HG03521 (cell line): ENCODE measurements around the gene HS1BP3.

Experiments
- ATAC-seq: cut with Tn5 transposase; IDR thresholded peaks from one replicate; pipeline ENCODE4 v1.9.1; 2021; ENCODE audit warnings: mild to moderate bottlenecking, moderate library complexity; ENCODE audit not compliant: unreplicated experiment

The HS1BP3 gene

DNA sequence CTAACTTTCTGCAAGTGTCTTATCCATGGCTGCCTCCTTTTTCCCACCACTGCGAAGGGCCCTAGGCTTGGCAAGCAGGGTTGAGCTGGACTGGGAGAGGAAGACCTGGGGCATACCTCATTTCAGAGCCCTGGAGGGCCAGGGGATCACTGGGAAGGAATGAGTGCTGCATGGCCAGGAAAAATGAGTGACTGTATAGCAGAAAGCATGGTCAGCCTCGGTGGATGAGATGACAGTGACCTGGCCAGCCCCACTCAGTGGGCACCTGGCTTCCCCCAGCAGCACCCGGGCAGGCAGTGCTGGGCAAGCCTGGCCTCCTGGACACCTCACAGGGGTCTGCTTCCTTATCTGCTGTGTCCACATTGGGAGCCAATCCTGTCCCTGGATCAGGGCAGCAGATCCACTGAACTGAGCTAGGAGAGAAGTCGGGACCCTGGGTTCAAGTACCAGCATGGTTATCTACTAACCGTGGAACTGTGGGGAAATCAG lies 76.4 kb downstream of the HS1BP3 start:
- no peak for ATAC-seq

DNA sequence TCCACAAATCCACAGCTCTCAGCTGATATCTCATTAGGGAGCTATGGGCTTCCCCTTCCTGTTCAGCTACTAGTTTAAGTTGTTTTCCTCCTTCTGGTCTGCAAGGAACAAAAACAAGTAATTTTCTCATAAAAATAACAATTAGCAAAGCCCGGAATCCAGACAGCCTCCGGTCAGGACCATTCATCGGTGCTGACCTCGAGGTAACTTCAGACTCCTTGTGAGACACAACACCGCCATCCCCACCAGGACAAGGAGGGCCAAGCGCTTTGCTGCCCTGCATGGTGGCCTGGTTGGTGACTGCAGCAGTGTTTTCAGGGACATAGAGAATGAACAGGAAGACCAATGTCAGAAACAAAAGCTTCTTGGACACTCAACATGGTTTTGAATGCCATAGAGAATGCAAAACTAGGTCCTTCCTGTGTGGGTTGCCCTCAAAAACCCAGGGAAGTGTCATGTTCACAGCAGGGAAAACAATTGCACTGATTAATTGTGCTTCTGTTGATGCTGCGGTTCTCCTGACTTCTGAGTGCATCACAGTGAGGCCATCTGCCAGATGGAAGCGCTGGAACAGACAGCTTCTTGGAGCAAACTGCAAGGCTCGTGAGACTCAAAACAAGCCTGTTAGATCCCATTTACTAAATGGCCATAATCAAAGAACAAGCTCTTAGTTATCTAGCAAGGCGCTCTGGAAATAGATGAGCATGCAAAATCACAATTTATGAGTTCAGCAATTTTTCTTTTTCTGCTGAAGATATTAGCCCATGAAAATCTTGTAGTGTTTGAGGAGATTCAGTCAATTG lies 77.1 kb downstream of the HS1BP3 start:
- no peak for ATAC-seq

DNA sequence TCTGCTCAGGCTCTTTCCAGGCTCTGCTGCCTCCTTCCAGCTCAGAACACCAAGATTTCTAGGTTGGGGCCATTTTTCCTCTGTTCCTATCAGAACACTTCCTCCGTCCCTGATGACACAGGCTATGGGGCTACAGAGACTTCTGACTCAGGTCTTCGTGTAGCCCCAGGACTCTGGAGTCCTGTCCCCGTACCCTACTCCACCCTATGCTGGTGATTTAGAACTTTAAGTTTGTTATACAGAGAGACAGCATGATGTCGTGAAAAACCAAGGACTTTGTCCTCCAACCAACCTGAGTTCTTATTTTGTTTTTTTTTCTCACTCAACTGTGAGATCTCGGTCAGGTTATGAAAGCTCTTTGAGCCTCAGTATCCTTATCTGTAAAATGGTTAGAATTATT lies 78.7 kb downstream of the HS1BP3 start:
- no peak for ATAC-seq

DNA sequence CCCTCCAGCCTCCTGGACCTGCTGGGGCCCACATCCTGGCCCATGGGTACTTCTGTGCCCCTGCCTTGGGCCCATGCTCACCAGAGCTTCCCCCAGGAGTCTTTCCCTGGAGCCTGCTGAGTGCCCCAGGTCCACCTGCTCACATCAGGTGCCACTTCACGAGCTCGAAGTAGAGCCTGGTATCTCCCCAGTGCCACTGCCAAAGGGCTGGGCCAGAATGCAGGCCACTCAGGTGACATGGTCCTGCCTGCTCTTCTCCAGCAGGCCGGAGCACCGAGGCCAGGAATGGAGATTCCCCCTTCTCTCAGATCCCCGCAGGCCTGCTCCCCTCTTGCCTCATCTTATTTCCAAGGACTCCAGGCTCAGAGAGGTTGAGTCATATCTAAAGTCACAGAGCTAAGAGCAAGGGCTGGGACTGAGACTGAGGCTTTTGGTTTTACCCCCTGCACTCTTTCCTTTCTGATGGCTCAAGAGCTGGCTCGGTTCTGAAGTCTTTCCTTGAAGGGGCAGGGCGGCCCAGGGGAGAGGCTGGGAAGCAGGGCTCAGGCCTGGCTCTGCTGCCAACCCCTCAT lies 79.2 kb downstream of the HS1BP3 start:
- ATAC-seq = no peak

DNA sequence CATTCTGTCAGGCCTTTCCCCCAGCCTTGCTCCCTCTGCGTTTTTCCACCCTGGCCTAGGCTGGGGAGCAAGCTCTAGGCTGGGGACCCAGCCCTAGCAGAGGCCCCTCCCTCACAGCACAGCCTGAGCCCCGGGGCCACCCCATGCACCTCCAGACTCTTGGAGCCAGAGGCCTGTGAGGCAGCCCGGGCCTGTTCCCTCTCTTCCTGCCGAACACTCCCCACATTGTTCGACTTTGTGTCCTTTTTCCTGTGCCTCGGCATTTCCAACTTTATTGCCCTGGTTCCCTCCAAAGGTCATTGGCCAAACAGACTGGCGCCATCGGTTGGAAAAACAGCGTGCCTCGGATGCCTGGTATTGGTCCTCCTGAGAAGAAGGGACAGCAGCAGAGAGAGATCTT lies 79.7 kb downstream of the HS1BP3 start:
- no peak for ATAC-seq

DNA sequence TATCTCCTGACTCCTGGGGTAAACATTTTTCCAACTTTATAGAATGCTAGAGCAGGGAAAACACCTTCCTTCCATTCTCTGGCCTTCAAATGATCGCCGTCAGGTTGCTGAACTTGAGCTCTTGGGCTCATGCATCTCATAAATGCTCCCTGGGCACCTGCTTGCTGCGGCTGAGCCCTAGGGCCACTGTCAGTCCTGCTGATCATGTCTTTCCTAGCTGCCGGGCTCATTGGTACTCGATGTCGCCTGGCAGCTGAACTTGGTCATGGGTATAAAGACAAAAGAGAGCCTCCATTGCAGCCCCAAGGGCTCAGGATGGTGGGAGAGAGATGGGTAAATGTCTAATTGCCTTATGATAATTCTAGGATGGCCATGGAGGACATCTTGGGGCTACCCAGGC lies 80.6 kb downstream of the HS1BP3 start:
- no peak for ATAC-seq

DNA sequence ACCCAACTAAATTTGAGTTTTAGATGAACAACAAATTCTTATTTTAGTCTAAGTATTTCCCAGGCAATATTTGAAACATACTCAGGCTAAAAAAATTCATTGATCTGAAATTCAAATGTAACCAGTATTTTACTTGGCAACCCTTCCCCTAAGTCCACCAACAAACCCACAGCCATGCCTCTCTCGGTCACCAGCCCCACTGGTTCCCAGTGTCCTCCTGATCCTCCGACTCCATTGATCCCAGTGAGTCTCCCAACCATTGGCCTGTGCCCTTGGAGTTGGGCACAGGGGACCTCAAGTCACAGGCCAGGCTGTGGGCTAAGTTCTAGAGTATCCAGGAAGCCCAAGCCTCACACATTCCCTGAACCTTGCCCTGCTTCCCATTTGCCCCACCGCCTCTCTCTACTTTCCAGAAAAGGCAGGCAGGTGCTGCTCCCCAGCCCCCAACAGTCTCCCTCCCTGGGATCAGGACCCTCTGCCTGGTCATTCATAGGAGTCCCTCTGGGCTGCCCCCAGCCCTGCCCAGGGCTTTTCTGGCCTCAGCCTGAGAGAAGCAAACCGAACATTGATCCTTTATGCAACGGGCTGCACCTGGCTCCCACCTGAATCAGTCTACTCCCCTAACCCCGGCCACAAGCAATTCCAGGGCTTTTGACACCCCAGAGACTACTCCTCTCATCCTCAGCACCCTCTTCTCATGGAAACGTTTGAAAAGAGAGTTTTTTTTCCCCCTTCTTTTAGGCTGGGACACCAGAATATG lies 81.3 kb downstream of the HS1BP3 start:
- no peak for ATAC-seq

DNA sequence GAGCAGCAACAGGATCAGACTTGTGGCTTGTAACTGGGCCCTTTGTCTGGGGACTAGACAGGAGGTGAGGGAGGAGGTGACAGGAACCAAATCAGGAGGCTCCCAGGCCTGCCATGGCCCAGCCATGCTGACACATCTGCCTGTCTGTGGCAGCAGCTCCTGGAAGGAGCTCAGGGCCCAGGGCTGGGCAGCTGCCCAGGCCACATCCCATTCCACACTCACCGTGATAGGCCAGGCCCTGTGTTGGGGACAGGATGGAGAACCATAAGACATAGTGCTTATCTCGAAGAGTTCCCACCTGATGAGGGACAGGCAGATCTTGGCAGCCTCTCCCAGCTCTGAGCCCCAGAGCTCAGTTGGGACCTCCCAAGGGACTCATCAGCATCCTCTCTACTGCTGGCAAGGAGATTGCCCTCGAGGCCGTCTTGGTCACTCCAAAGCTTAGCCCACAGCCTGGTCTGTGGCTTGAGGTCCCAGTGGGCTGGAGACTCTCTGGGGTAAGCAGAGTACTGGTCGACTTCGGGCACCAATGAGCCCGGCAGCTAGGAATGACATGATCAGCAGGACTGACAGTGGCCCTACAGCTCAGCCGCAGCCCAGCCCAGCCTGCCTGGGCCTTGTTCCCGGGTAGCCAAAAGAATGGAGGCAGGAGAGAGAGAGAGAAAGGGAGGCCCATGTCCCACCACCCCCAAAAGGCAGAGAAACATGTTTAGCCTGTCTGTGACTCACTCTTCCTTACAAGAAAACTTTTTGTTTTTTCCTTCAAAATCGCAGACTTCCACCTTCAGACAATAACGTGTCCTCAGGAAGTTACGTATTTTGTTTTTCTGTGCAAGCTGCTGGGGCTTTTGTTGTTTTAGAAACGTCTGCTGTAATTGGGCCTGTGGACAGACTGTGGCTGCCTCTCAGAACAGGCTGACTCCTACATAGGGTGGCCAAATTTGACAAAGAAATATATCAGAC lies 82.1 kb downstream of the HS1BP3 start:
- ATAC-seq = no peak

DNA sequence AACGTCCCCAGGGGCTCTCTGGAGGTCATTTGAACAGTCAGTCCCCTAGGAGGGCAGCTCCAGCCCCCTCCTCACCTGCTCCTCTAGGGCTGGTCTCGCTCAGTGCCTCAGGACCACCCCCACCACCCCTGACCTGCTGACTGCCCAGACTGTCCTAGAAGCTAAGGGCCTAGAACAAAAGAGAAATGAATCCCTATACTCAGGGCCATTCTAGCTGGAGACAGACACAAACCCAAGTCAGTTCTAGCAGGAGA lies 83.0 kb downstream of the HS1BP3 start:
- ATAC-seq = no peak
